ENCODE measurements around the gene WBP11.

Gene WBP11

DNA sequence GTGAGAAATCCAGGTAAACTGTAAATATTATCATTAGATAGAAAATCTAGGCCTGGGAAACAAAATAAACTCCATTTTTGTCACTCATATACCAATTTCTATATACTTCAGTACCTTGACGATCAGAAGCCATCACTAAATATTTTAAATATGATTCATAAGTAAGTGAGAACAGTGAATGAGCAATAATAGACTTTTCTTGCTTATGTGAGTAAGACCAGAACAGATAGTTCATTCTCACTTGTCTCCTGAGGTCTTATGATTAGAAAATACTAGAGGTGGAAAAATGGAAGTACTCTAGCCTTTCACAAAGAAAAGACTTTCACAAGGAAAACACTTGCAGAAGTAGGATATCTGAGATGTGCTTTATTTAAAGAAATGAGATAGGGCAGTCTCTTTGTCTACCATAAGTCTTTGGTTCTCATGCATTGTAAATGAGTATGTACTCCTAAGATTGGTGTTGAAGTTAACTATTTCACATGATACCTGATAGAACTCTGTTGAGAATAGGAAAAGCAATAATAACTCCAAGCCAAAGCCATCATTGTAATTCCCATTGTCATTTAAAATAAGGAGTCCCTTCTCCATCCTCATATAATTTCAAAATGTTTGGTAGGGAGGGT is 20.8 kb upstream of the WBP11 start:
- DNase-seq = no peak

- DNase-seq = no peak
These were observed 10.7 kb upstream of the WBP11 start, which contains the start of gene SMCO3 for GRCh38 chr12:14814014-14814413. Gene SMCO3 (minus strand): TSS chr12:14814182. CDS start chr12:14806680, 7,502 bp downstream.

GRCh38 chr12:14811486-14811885 is 8.2 kb upstream of the WBP11 start:
- no peak for DNase-seq

DNA sequence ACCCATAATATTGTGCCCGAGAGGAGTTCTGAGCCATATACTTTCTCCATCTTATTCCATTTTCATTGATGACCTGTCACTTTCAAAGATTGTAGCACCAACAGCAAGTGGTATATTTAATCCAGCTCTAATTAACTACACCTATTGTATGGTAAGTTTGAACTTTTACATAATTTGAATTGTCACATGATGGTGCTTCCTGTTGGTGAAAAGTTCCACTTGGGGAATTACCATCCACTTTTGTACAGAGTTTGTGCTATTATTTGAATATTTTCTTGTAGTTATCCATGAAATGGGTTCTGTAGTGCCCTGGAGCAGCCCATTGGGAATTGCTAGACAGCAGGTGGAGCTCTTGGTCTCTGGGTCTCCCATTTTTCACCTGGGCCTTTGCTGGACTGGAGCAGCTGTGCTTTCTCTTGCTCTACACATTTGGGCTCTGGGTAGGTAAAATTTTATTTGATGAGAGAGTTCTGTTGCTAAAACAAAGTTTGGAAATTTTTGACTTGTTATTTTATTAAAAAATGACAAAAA is 7.7 kb upstream of the WBP11 start:
- DNase-seq = no peak

DNA sequence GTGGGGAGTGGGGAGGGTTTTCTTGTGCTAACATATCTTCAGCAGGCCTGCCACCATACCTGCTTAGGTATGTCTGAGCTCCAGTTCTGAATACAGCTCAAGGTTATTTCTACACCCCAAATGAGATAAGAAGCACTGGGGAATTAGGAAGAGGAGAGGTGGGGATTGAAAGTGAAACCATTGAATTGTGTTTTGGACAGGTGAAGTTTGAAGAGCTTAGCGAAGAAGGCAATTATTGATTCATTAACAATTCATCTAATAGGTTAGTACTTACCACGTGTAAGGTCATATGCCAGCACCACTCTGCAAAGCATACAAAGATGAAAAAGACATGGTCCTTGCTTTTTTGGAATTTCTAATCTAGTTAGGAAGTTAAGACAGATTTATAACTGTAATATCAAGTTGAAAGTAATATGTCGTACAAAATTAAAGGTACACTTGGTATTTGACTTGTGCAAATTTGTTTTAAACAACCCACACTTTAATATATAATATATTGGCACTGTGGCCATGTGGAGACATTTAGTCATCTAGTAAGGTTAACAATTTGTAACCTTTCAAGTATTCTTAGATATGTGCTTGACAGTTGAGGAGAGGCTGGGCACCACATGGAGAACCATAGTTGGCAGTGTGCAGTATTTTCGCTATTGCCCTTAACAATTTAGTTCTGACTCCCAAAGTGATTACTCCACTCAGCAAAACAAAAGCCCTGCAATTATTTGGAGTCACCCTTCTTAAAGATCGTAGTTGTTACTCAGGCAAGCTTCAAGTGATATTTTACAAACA is 7.1 kb upstream of the WBP11 start:
- no peak for DNase-seq

DNA sequence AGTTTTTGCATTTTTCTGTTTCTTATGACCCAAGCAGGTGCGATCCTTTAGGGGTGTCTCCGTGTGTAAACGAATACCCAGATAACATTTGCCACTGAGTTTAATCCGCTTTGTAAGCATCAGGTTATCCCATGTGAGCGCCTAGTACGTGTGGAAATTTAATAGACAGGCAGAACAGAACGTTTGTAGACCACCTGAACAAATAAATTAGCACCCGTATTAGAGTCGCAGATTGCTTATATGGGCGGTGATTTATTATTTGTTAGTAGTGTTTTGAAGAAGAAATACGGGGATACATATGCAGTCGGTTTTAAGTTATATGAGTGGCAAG is 517 bp upstream of the WBP11 start:
- DNase-seq = no peak

DNA sequence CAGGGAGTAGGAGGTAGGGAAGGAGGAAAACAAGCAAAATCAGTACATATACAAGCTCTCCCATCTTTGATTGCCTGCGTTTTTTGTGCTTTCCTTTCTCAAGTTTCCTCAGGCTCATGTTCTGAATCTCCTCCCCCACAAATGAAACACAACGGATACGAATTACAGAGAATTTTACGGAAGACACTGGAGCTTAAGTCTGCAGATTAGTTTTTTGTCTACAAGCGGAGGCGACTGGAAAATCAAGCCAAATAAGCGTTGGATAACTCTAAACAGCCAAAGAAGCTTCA is 612 bp downstream of the WBP11 start:
- DNase-seq = peak; percentile 9

DNA sequence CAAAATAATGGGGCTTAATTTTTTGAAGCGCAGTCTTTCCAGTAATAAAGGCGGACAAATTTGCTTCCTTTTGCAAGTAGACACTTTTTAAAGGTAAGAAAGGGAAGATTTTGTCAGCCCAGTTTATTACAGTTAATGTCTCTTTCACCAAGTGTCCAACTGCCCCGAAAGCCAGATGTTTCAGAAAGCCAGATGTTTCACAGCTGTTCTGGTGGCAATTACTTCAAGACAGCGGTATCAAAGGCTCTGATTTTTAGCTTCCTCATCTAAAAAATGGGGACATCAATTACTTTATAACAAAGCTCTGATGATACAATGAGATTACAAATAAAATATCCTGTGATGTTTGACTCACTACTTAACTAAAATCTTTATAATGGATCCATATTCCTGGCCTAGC is 1.0 kb downstream of the WBP11 start:
- no peak for DNase-seq

DNA sequence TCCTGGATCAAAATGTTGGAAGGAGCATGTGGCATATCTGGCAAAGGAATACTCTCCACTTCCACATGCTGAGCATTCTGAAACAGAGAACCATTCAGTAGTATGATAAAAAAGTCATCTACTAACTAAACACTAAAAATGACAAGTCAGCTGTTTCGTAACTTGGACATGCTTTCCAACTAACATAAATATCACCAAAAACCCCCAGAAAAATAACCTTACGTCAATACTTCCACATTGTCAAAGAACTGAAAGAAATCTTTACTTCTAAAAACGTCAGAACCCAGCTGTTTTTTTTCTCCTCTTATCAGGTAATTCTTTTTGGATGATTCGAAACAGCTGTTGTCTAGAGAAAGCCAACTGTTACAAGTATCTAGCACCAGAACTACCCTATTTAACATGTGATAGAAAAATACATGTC is 8.2 kb downstream of the WBP11 start:
- no peak for DNase-seq

GRCh38 chr12:14785568-14785967 is 17.7 kb downstream of the WBP11 start:
- DNase-seq = no peak

DNA sequence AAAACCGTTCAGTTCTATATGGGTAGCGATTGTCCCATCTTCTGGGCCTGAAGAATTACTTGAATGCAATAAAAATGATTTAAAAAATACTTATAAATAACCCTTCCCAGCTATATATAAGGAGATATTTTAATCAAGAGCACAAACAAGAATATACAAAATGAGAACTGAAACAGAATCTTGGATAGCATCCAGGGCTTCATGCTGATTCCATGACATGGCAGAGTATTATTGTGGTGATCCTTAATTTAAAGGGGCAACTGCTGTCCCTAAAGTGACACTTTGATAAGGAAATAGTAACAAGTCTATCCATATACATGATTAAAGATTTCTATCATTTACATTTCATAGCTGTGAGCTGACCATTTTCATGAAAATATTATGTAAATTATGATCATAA is 18.8 kb downstream of the WBP11 start:
- no peak for DNase-seq

DNA sequence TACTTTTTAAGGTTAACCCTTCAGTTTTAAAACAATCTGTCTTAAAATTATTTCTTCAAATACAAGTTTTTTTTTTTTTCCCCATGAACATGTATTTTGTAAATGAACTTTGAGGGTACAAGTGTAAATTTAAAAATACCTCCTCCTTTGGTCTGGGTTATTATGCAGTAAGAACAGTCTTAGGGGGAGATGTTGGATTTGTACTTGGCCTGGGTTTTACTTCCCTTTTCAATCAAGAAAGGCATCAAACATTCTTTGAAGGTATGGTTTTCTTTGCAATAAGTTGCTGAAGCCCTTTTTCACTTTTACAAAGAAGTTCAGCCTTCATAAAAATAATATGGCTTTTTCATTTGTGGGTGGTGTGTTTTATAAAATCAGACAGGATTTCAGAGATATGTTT is 20.5 kb downstream of the WBP11 start:
- no peak for DNase-seq

GRCh38 chr12:14781563-14781962 is 21.7 kb downstream of the WBP11 start:
- DNase-seq = no peak

GRCh38 chr12:14780859-14781258 is 22.4 kb downstream of the WBP11 start:
- no peak for DNase-seq

GRCh38 chr12:14779834-14780233 is 23.4 kb downstream of the WBP11 start:
- DNase-seq = no peak

- no peak for DNase-seq
These were observed 26.0 kb downstream of the WBP11 start for GRCh38 chr12:14777271-14777670.

DNA sequence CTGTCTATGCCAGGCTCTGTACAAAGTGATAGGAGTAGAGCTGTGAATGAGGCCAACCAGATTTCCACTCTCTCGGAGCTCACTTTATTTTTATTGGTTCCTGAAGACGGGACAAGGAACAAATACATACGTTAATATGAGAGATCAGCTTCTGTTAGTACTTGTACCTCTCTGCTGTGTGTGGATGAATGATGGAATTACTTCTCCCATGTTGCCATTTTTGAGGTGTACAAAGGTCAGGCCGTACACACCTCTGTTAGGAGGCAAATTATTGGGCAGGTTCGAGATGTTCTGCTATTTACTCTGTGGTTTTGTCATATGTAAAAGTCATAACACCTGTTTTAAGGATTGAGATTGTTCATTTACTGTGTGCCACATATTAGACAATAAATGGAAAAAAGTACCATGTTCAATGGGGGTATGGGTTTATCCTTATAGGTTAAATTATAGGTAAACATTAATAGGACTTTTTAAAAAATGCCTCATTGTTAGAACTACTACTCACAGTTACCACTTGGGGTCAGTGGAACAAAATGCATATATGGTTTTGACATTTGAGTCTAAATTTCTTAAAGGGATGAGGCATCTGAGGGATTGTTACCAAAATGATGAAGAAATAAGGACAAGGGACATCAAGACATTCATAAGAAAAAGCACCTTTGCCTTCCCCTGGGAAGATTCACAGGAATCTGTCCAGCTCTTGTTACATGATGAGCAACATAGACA is 26.9 kb downstream of the WBP11 start:
- no peak for DNase-seq

DNA sequence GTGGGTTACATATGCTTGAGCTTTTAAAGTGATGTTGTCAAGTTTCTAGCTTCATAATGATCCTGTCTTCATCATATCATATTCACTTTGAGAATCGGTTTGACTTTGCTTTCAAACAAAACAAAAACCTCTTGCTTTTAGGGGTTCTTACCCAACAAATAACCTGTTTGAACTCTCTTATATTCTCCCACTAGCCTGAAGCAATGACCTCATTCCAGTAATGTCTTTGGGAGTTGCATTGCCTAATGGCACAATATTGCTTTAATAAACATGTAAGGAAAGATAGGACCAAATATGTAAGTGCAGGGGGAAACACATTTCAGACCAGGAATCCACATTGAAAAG is 27.7 kb downstream of the WBP11 start:
- no peak for DNase-seq

- DNase-seq = no peak
These were observed 28.2 kb downstream of the WBP11 start for GRCh38 chr12:14774906-14775635.

GRCh38 chr12:14774074-14774905 is 29.0 kb downstream of the WBP11 start:
- DNase-seq = peak; percentile 31

DNA sequence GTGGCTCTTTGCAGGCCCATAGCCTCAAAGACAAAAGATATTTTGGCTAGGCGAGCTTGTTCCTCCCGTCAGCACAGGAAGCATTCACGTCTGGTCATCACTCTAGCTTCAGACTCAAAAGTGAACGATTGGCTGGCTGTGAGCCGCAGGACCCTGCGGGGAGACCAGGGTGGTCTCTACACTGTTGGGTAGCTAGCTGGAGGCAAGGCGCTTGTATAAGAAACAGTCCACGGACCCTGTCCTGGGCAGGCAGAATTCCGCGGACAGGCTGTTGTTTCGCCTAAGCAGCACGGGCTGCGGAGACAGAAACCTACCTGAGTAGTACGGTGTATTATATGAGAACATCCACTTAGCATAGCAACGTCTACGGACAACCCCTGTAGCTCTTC is 29.6 kb downstream of the WBP11 start:
- DNase-seq = no peak

GRCh38 chr12:14772946-14773345 is 30.3 kb downstream of the WBP11 start:
- no peak for DNase-seq
